ENCODE data around the gene CDH15. TPM values are rescaled to one million over a fixed set of nuclear protein-coding genes. Genes with fewer than 3 reads are reported as not detected.

Gene CDH15
- polyA plus RNA-seq, 1 donor from 2014 or later, result not detected

GRCh38 chr16:89199241-89200123, 27.9 kb downstream of the CDH15 start:
- Histone ChIP-seq H3K79me2 (replicated peaks; ENCODE audit: insufficient read depth, low read length) (no peaks in the 10 kb centered on the region), H3K9me2 (ENCODE audit: insufficient read depth, low read length) (no peaks in the 10 kb centered on the region), H4K20me1 (ENCODE audit: insufficient read depth) (no peaks in the 10 kb centered on the region), H3F3A (ENCODE audit: insufficient read depth, low read length, poor library complexity, severe bottlenecking) (no peaks in the 10 kb centered on the region), H3K36me3 (ENCODE audit: insufficient read depth, low read length) (no peaks in the 10 kb centered on the region), H3K4me2 (ENCODE audit: low read length) (no peak overlapping the region), H2AFZ (ENCODE audit: low read depth, low read length) (no peak overlapping the region), H3K4me3 (ENCODE audit: low read length) (no peak overlapping the region), H3K9ac (ENCODE audit: low read length) (no peak overlapping the region), H3K27ac (ENCODE audit: low read length) (no peak overlapping the region), H3K27me3 (ENCODE audit: insufficient read depth, low read depth, low read length) (peaks cover 50% of the 10 kb centered on the region), H3K9me3 (ENCODE audit: low read length) (peaks cover 6% of the 10 kb centered on the region)
- TF ChIP-seq RAD21 (conservative IDR thresholded peaks at IDR 0.05), result no peak
- no peak for TF ChIP-seq EP300 (conservative IDR thresholded peaks at IDR 0.05; ENCODE audit: poor library complexity, severe bottlenecking)
- no peak for TF ChIP-seq EZH2 (IDR thresholded peaks at IDR 0.05; ENCODE audit: borderline replicate concordance, insufficient read depth, low read length, poor library complexity, severe bottlenecking)
- TF ChIP-seq MXI1 (conservative IDR thresholded peaks at IDR 0.05; ENCODE audit: poor library complexity, severe bottlenecking), result no peak
- no peak for TF ChIP-seq SMC3 (conservative IDR thresholded peaks at IDR 0.05; ENCODE audit: poor library complexity)
- no peak for TF ChIP-seq REST (IDR thresholded peaks at IDR 0.05; ENCODE audit: borderline replicate concordance)
- no peak for TF ChIP-seq POLR2AphosphoS5 (IDR thresholded peaks at IDR 0.05)
- TF ChIP-seq TAF1 (IDR thresholded peaks at IDR 0.05; ENCODE audit: low read depth), result no peak

GRCh38 chr16:89200124-89200849, 28.7 kb downstream of the CDH15 start, which contains the start of gene SLC22A31:
Gene SLC22A31, minus strand, starts transcription at chr16:89200537. Its CDS starts 36 bp downstream, at chr16:89200501.
- H3K4me2 ChIP-seq (ENCODE audit: low read length), result no peak within 1 kb of the TSS
- H3K9me3 ChIP-seq (ENCODE audit: low read length), result peaks cover 6% of the 10 kb centered on the region
- H3K27me3 ChIP-seq (ENCODE audit: insufficient read depth, low read depth, low read length), result peaks cover 53% of the 10 kb centered on the region
- no peak for TF ChIP-seq TAF1 (IDR thresholded peaks at IDR 0.05; ENCODE audit: low read depth)
- peak; percentile 11 for TF ChIP-seq EZH2 (IDR thresholded peaks at IDR 0.05; ENCODE audit: borderline replicate concordance, insufficient read depth, low read length, poor library complexity, severe bottlenecking)
- no peaks in the 10 kb centered on the region for H4K20me1 ChIP-seq (ENCODE audit: insufficient read depth)
- H2AFZ ChIP-seq (ENCODE audit: low read depth, low read length), result no peak within 1 kb of the TSS
- no peaks in the 10 kb centered on the region for H3K79me2 ChIP-seq (replicated peaks; ENCODE audit: insufficient read depth, low read length)
- H3K9ac ChIP-seq (ENCODE audit: low read length), result no peak within 1 kb of the TSS
- H3F3A ChIP-seq (ENCODE audit: insufficient read depth, low read length, poor library complexity, severe bottlenecking), result no peaks in the 10 kb centered on the region
- peak within 1 kb of the TSS; percentile 55 for H3K4me3 ChIP-seq (ENCODE audit: low read length)
- no peaks in the 10 kb centered on the region for H3K9me2 ChIP-seq (ENCODE audit: insufficient read depth, low read length)
- no peak within 1 kb of the TSS for H3K27ac ChIP-seq (ENCODE audit: low read length)
- no peaks in the 10 kb centered on the region for H3K36me3 ChIP-seq (ENCODE audit: insufficient read depth, low read length)

Data from neural cell (in vitro differentiated cells).